Activated B cell treated with CpG ODN at 0.5 μM for 24 hours (primary cell): Measurements from ENCODE around the gene ARMH2. TPM values are rescaled to one million over a fixed set of nuclear protein-coding genes. Genes with fewer than 3 reads are reported as not detected.

Source experiments
- ATAC-seq: fragments of 200-7000 bp; cut with Tn5 transposase; one replicate; pipeline ENCODE4 v1.10.0; 2021; ENCODE audit warnings: low read depth, mild to moderate bottlenecking, moderate library complexity
- CTCF ChIA-PET: fragments of 350-600 bp; sonication (Branson Sonifier 250); formaldehyde crosslinking; loops from one replicate; lab custom pipeline; 2021; ENCODE audit warnings: antibody characterized with exemption; lab: Charles Lee
- POLR2A ChIA-PET: fragments of 350-600 bp; sonication (Branson Sonifier 250); formaldehyde crosslinking; loops from one replicate; lab custom pipeline; 2021; ENCODE audit warnings: antibody characterized with exemption; lab: Charles Lee
- DNase-seq: peaks from one replicate; pipeline ENCODE4 v3.0.0; 2022
- H3K27ac Mint-ChIP-seq: one replicate; pipeline ENCODE4 v1.8.0; 2020; ENCODE audit warnings: mixed read lengths
- H3K27me3 Mint-ChIP-seq: one replicate; pipeline ENCODE4 v1.8.0; 2021; ENCODE audit warnings: mixed read lengths
- H3K36me3 Mint-ChIP-seq: one replicate; pipeline ENCODE4 v1.8.0; 2021; ENCODE audit warnings: low read depth, mixed read lengths
- H3K4me1 Mint-ChIP-seq: one replicate; pipeline ENCODE4 v1.8.0; 2021; ENCODE audit warnings: mixed read lengths
- H3K4me3 Mint-ChIP-seq: one replicate; pipeline ENCODE4 v1.8.0; 2020; ENCODE audit warnings: mild to moderate bottlenecking, mixed read lengths
- H3K9me3 Mint-ChIP-seq: one replicate; pipeline ENCODE4 v1.8.0; 2020; ENCODE audit warnings: mixed read lengths
- CTCF ChIP-seq: fragments of 200-600 bp; IDR thresholded peaks from one replicate; pipeline ENCODE4 v1.8.0; 2022; ENCODE audit warnings: antibody characterized with exemption, mild to moderate bottlenecking
- intact Hi-C: fragments of 100-400 bp; cut with micrococcal nuclease; formaldehyde crosslinking; loops from one replicate; pipeline ENCODE4 v1.15.1; 2024
- total RNA-seq: library from RNA; stranded (reverse); gene quantifications from 2 replicates; pipeline ENCODE4 v1.2.3, GENCODE V29; 2022

The ARMH2 gene
- total RNA-seq, 1 donor from 2014 or later = 2.1 TPM

DNA sequence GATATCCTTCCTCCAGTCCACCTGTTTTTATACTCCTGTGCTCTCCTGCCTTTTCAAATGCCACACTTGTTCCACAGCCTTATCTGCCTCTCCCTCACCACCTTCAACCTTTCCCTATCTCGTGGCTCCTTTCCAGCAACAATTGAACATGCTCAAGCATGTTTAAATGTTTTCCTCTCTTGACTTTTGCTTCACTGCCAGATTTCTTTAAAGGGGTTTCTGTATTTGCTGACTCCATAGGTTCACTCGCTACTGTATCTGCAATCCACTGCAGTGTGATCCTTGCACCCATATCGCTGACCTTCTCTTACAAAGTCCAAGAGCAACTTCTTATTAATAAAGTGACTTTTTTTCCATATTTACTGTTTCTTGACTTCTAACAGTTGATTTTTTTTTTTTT is 35.1 kb downstream of the ARMH2 start:
- H3K27ac Mint-ChIP-seq = no peak overlapping the region
- no peak for ATAC-seq
- ChIA-PET CTCF (interaction anchor here (5.7 kb wide), 1 partner anchor 181 kb away, joined by 61 read pairs; no protein-coding TSS in a partner anchor), POLR2A (no interaction called here)
- H3K36me3 Mint-ChIP-seq = no peaks in the 10 kb centered on the region
- H3K9me3 Mint-ChIP-seq = peaks cover 2% of the 10 kb centered on the region
- intact Hi-C loops = no loop called here
- no peak for TF ChIP-seq CTCF
- H3K4me3 Mint-ChIP-seq = no peak overlapping the region
- no peaks in the 10 kb centered on the region for H3K27me3 Mint-ChIP-seq
- DNase-seq = no peak
- no peaks in the 10 kb centered on the region for H3K4me1 Mint-ChIP-seq

- H3K4me3 Mint-ChIP-seq = no peak overlapping the region
- DNase-seq = no peak
- H3K27me3 Mint-ChIP-seq = no peaks in the 10 kb centered on the region
- ATAC-seq = no peak
- H3K27ac Mint-ChIP-seq = no peak overlapping the region
- TF ChIP-seq CTCF = no peak
- intact Hi-C loops = no loop called here
- H3K9me3 Mint-ChIP-seq = peaks cover 2% of the 10 kb centered on the region
- H3K4me1 Mint-ChIP-seq = no peaks in the 10 kb centered on the region
- ChIA-PET CTCF (no interaction called here), POLR2A (interaction anchor here (0.8 kb wide), 1 partner anchor 40 kb away, joined by 4 read pairs; no protein-coding TSS in a partner anchor)
- H3K36me3 Mint-ChIP-seq = no peaks in the 10 kb centered on the region
These were observed 36.9 kb downstream of the ARMH2 start for GRCh38 chr6:24761851-24762250.

DNA sequence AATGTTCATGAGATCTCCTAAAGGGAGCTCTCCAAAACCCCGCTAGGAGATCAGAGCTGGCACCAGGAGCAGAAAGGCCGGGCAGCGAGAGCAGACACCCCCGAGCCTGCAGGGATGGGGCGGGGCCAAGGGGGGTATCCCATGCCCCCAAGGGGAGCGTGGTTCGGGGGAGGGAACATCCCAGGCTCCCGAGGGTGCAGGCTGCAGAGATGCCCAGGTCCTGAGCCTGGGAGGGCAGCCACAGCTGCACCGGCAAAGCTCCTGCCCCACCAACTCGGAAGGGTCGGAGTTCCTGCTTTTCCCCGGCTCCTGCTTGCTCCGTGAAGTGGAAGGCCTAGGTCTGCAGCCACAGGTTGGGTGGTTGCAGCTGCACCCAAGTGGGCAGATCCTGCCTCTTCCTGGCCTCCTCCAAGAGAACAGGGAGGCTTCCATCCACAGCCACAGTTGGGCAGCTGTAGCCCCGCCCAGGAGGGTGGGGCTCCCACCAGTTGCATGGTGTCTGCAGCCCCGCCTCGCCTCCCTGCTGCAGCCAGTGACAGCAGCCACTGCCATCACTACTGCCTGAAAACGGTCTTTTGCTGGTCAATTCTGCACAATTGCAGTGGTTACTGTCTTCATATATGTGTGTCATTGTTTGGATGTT is 37.4 kb downstream of the ARMH2 start:
- Mint-ChIP-seq H3K27ac (no peak overlapping the region), H3K36me3 (no peaks in the 10 kb centered on the region), H3K9me3 (peaks cover 2% of the 10 kb centered on the region), H3K27me3 (no peaks in the 10 kb centered on the region), H3K4me1 (no peaks in the 10 kb centered on the region), H3K4me3 (no peak overlapping the region)
- TF ChIP-seq CTCF = no peak
- ChIA-PET CTCF (interaction anchor here (2.5 kb wide), 1 partner anchor 181 kb away, joined by 8 read pairs; no protein-coding TSS in a partner anchor), POLR2A (interaction anchor here (0.8 kb wide), 1 partner anchor 40 kb away, joined by 4 read pairs; no protein-coding TSS in a partner anchor)
- no peak for DNase-seq
- intact Hi-C loops = no loop called here
- no peak for ATAC-seq

GRCh38 chr6:24760210-24760609 is 38.5 kb downstream of the ARMH2 start:
- Mint-ChIP-seq H3K9me3 (peaks cover 2% of the 10 kb centered on the region), H3K4me3 (no peak overlapping the region), H3K4me1 (no peaks in the 10 kb centered on the region), H3K27ac (no peak overlapping the region), H3K27me3 (no peaks in the 10 kb centered on the region), H3K36me3 (no peaks in the 10 kb centered on the region)
- CTCF ChIA-PET = interaction anchor here (2.5 kb wide), 1 partner anchor 179 kb away, joined by 8 read pairs; no protein-coding TSS in a partner anchor
- TF ChIP-seq CTCF = no peak
- POLR2A ChIA-PET = no interaction called here
- ATAC-seq (no peak), DNase-seq (no peak)
- intact Hi-C loops = no loop called here

DNA sequence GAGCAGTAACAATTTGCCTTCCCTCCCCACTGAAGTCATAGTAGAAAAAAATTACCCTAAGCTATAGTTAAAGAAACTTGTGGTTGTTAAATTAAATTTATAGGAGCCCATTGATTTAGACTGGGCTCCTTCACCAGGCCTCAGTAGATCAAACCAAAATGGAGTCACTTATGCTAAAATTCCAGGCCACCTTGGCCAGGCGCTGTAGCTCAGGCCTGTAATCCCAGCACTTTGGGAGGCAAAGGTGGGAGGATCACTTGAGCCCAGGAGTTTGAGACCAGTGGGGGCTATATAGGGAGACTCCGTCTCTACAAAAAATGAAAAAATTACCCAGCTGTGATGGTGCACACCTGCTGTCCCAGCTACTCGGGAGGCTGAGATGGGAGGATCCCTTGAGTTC is 39.0 kb downstream of the ARMH2 start:
- no peak for TF ChIP-seq CTCF
- ChIA-PET POLR2A (interaction anchor here (1.0 kb wide), 1 partner anchor 326 kb away, joined by 3 read pairs; no protein-coding TSS in a partner anchor), CTCF (interaction anchor here (2.5 kb wide), 1 partner anchor 179 kb away, joined by 8 read pairs; no protein-coding TSS in a partner anchor)
- Mint-ChIP-seq H3K9me3 (peaks cover 2% of the 10 kb centered on the region), H3K4me1 (no peaks in the 10 kb centered on the region), H3K36me3 (no peaks in the 10 kb centered on the region), H3K4me3 (no peak overlapping the region), H3K27me3 (no peaks in the 10 kb centered on the region), H3K27ac (no peak overlapping the region)
- DNase-seq (no peak), ATAC-seq (no peak)
- intact Hi-C loops = no loop called here
